Measurements from ENCODE around the gene TNIP2.

- TF ChIP-seq CTCF (conservative IDR thresholded peaks at IDR 0.05 in 1 of 2, IDR thresholded peaks at IDR 0.05 in 1 of 2; ENCODE audit: extremely low read depth in 1 of 2, insufficient read depth in 1 of 2, low read depth in 1 of 2, low read length in 2 of 2) (no peak), EZH2 (IDR thresholded peaks at IDR 0.05; ENCODE audit: borderline replicate concordance, low read length) (no peak)
These were observed 1.0 kb downstream of the TNIP2 start for GRCh38 chr4:2754848-2755819.

Data from mammary epithelial cell (primary cell).